GM12878 (cell line): ENCODE data around the gene TRIM51. TPM values are rescaled to one million over a fixed set of nuclear protein-coding genes. Genes with fewer than 3 reads are reported as not detected.

Experiments
- ATAC-seq: fragments of 200-7000 bp; cut with Tn5 transposase; 3 replicates; pipeline ENCODE4 v1.9.1; 2020; ENCODE audit warnings: mild to moderate bottlenecking, moderate library complexity
- BruUV-seq: library from RNA; stranded (reverse); fragments of 400-500 nt; replicated peaks from 2 replicates; lab custom pipeline; 2021; lab: Mats Ljungman, UMichigan
- CTCF ChIA-PET: fragments of 300-600 bp; sonication (Branson Sonifier 250); formaldehyde crosslinking; extraction: SDS; loops from one replicate; lab custom pipeline; 2021; ENCODE audit warnings: inconsistent platforms; lab: Yijun Ruan, JAX
- POLR2A ChIA-PET: fragments of 350-600 bp; formaldehyde crosslinking; extraction: SDS; loops from one replicate; lab custom pipeline; 2021; ENCODE audit warnings: inconsistent platforms; lab: Charles Lee
- RAD21 ChIA-PET: fragments of 300-600 bp; sonication (Branson Sonifier 250); formaldehyde crosslinking; loops from one replicate; lab custom pipeline; 2023; ENCODE audit warnings: antibody characterized with exemption; ENCODE audit not compliant: unreplicated experiment; lab: Charles Lee
- SMC1A ChIA-PET: fragments of 300-600 bp; sonication (Branson Sonifier 250); formaldehyde crosslinking; loops from one replicate; lab custom pipeline; 2023; ENCODE audit not compliant: unreplicated experiment, uncharacterized antibody; lab: Charles Lee
- DNase-seq: peaks from one replicate; pipeline ENCODE4 v3.0.0-alpha.2; 2011; ENCODE audit warnings: low read depth, low spot score
- FAIRE-seq: peaks from 3 replicates; lab custom pipeline; 2011; peaks lifted over from hg19 to GRCh38; lab: Jason Lieb, UNC
- H2AFZ ChIP-seq: 2 replicates; pipeline ENCODE4 v1.6.0; 2011; ENCODE audit warnings: low read depth, low read length, control low read depth; ENCODE audit not compliant: control insufficient read depth
- H3K27ac ChIP-seq: 2 replicates; pipeline ENCODE4 v1.5.1; 2011; ENCODE audit warnings: control low read depth; ENCODE audit not compliant: control insufficient read depth, insufficient read depth
- H3K27me3 ChIP-seq, 2 experiments: replicated peaks in 1 of 2; 2 replicates each; pipeline versions ENCODE4 v1.6.0 to v1.6.1; 2011; ENCODE audit warnings: low read length in 1 of 2; ENCODE audit not compliant: control insufficient read depth in 2 of 2, insufficient read depth in 2 of 2
- H3K36me3 ChIP-seq, 2 experiments: 2 replicates each; pipeline ENCODE4 v1.5.1; 2011; ENCODE audit warnings: low read length in 1 of 2; ENCODE audit not compliant: control insufficient read depth in 2 of 2, insufficient read depth in 2 of 2
- H3K4me1 ChIP-seq: 2 replicates; pipeline ENCODE4 v1.6.1; 2011; ENCODE audit warnings: mild to moderate bottlenecking, low read length, moderate library complexity, mixed read lengths; ENCODE audit not compliant: control insufficient read depth, insufficient read depth
- H3K4me2 ChIP-seq: 2 replicates; pipeline ENCODE4 v1.6.0; 2011; ENCODE audit warnings: control low read depth; ENCODE audit not compliant: control insufficient read depth, insufficient read depth
- H3K4me3 ChIP-seq: fragments of 200-600 bp; sonication (generic); 2 replicates; pipeline ENCODE4 v1.5.1; 2016
- H3K79me2 ChIP-seq: 2 replicates; pipeline ENCODE4 v1.6.0; 2011; ENCODE audit warnings: low read length; ENCODE audit not compliant: control insufficient read depth, insufficient read depth
- H3K9ac ChIP-seq: 2 replicates; pipeline ENCODE4 v1.8.0; 2011; ENCODE audit warnings: low read length, control low read depth, mixed read lengths; ENCODE audit not compliant: control insufficient read depth, insufficient read depth
- H3K9me3 ChIP-seq: replicated peaks from 3 replicates; pipeline ENCODE4 v1.5.1; 2011; ENCODE audit warnings: mild to moderate bottlenecking, low read length; ENCODE audit not compliant: control insufficient read depth, insufficient read depth
- H4K20me1 ChIP-seq: 2 replicates; pipeline ENCODE4 v1.6.0; 2011; ENCODE audit not compliant: control insufficient read depth, insufficient read depth
- E2F4 ChIP-seq: IDR thresholded peaks from 2 replicates; pipeline ENCODE4 v1.6.1; 2012; ENCODE audit warnings: low read depth, low read length, improper control_type of control experiment
- MXI1 ChIP-seq: fragments of 150-350 bp; IDR thresholded peaks from 2 replicates; pipeline ENCODE4 v1.6.1; 2011; ENCODE audit warnings: low read depth, mild to moderate bottlenecking, inconsistent platforms, low read length, improper control_type of control experiment
- MYB ChIP-seq: fragments of 150-350 bp; IDR thresholded peaks from 2 replicates; pipeline ENCODE4 v1.6.1; 2014; ENCODE audit warnings: mild to moderate bottlenecking, low read depth, low read length, borderline replicate concordance
- POU2F2 ChIP-seq: IDR thresholded peaks from 3 replicates; pipeline ENCODE4 v1.6.1; 2011; ENCODE audit warnings: low read depth, mild to moderate bottlenecking, low read length, borderline replicate concordance
- RELA ChIP-seq: fragments of 450-650 bp; IDR thresholded peaks from 2 replicates; pipeline ENCODE4 v1.8.0; 2014; ENCODE audit warnings: borderline replicate concordance; ENCODE audit not compliant: partially characterized antibody
- SPI1 ChIP-seq: IDR thresholded peaks from 2 replicates; pipeline ENCODE4 v1.6.1; 2011; ENCODE audit warnings: low read depth, mild to moderate bottlenecking, low read length, moderate library complexity, borderline replicate concordance; ENCODE audit not compliant: insufficient read depth
- USF2 ChIP-seq: IDR thresholded peaks from 2 replicates; pipeline ENCODE4 v1.6.1; 2011; ENCODE audit warnings: low read depth, low read length, improper control_type of control experiment, borderline replicate concordance
- YY1 ChIP-seq: IDR thresholded peaks from 2 replicates; pipeline ENCODE4 v1.6.1; 2011; ENCODE audit warnings: low read depth, mild to moderate bottlenecking, low read length
- ZBTB4 ChIP-seq: fragments of 450-650 bp; formaldehyde crosslinking; IDR thresholded peaks from 2 replicates; pipeline ENCODE4 v1.4.0; 2022; ENCODE audit warnings: mild to moderate bottlenecking, moderate library complexity
- WGBS: methylation state at CpG from one replicate; pipeline ENCODE4 v1.1.6; 2016; ENCODE audit warnings: low lambda C conversion rate; ENCODE audit not compliant: insufficient replicate concordance, insufficient coverage; ENCODE audit errors: missing lambda C conversion rate; 5-methylcytosine and 5-hydroxymethylcytosine counted together
- in situ Hi-C: fragments of 300-500 bp; cut with MboI; formaldehyde crosslinking; loops from 9 replicates; pipeline ENCODE4 v1.14.3; 2018; ENCODE audit warnings: mixed read lengths
- intact Hi-C: fragments of 100-400 bp; cut with micrococcal nuclease; formaldehyde crosslinking; loops from one replicate; pipeline ENCODE4 v1.14.2; 2022; ENCODE audit not compliant: unreplicated experiment
- polyA plus RNA-seq, 11 experiments: library from polyadenylated mRNA; depleted of rRNA in 4 of 11; unstranded in 6 of 11; stranded (reverse) in 5 of 11; fragments of >200 nt; fragmentation: Nextera tagmentation in 4 of 11; fragmentation: Illumina TruSeq in 1 of 11; extraction: Ambion mirVana in 4 of 11; extraction: Trizol in 1 of 11; gene quantifications; 1 replicate in 1 of 11; 2 replicates in 10 of 11; pipeline versions ENCODE4 v1.2.1 to v1.2.3, GENCODE V29; 2011 to 2016; ENCODE audit warnings: inconsistent platforms in 2 of 11, missing spikeins in 2 of 11, low read depth in 1 of 11
- total RNA-seq, 4 experiments: library from RNA; depleted of rRNA in 3 of 4; stranded (reverse); fragments of >200 nt in 3 of 4; fragmentation: Illumina TruSeq in 1 of 4; extraction: Trizol in 1 of 4; gene quantifications; 2 replicates each; pipeline versions ENCODE4 v1.2.1 to v1.2.3, GENCODE V29; 2013 to 2021

The TRIM51 gene
- total and polyA plus RNA-seq, 10 of the 15 experiments (the other 5 are each of a cell fraction or from before 2014, with no cell fraction given) = not detected

- Histone ChIP-seq H3K4me2 (no peak overlapping the region), H3K27ac (no peak overlapping the region), H3K79me2 (no peaks in the 10 kb centered on the region), H3K27me3 (no peaks in the 10 kb centered on the region), H3K4me3 (no peak overlapping the region), H2AFZ (no peak overlapping the region), H3K9ac (no peak overlapping the region), H4K20me1 (no peaks in the 10 kb centered on the region), H3K9me3 (no peaks in the 10 kb centered on the region), H3K4me1 (no peaks in the 10 kb centered on the region), H3K36me3 (no peaks in the 10 kb centered on the region)
- ChIA-PET CTCF (no interaction called here), RAD21 (no interaction called here), SMC1A (no interaction called here), POLR2A (no interaction called here)
- DNase-seq (no peak), FAIRE-seq (no peak), ATAC-seq (no peak)
- no TSS peak for BruUV-seq
- in situ Hi-C loops (no loop called here), intact Hi-C loops (loop anchor here (5.0 kb wide), 1 partner anchor 50 kb away; no protein-coding TSS in a partner anchor)
- no peak for TF ChIP-seq USF2
- WGBS = 0% methylated on average over 2 of the region's 2 CpGs
Observed at GRCh38 chr11:55902308-55902707, 19.2 kb downstream of the TRIM51 start.

- in situ Hi-C loops = no loop called here
- ChIA-PET SMC1A (no interaction called here), RAD21 (no interaction called here), POLR2A (no interaction called here), CTCF (no interaction called here)
- no peak within 1 kb of the TSS for H2AFZ ChIP-seq
- H3K4me2 ChIP-seq = no peak within 1 kb of the TSS
- H4K20me1 ChIP-seq = no peaks in the 10 kb centered on the region
- no peak within 1 kb of the TSS for H3K27ac ChIP-seq
- FAIRE-seq (no peak), DNase-seq (no peak), ATAC-seq (no peak)
- no peaks in the 10 kb centered on the region for H3K4me1 ChIP-seq
- no peaks in the 10 kb centered on the region for H3K9me3 ChIP-seq
- no peaks in the 10 kb centered on the region for H3K79me2 ChIP-seq
- H3K4me3 ChIP-seq = no peak within 1 kb of the TSS
- H3K36me3 ChIP-seq = no peaks in the 10 kb centered on the region
- 0% methylated on average over 1 of the region's 1 CpG for WGBS
- no peak within 1 kb of the TSS for H3K9ac ChIP-seq
- H3K27me3 ChIP-seq = no peaks in the 10 kb centered on the region
- BruUV-seq = no TSS peak
- intact Hi-C loops = loop anchor here (10.0 kb wide), 1 partner anchor 100 kb away; the partner anchor contains the start of genes OR5D18 and OR5L1
- TF ChIP-seq MYB (no peak), ZBTB4 (no peak), E2F4 (no peak), SPI1 (no peak), MXI1 (no peak), RELA (no peak), YY1 (no peak), POU2F2 (no peak)
Observed at GRCh38 chr11:55914482-55914881, 31.4 kb downstream of the TRIM51 start, which contains the start of gene OR5W2. Gene OR5W2, minus strand, starts transcription at chr11:55914582. Its CDS starts 0 bp downstream, at chr11:55914582.
